HFFc6 (cell line): Measurements from ENCODE around the gene CADM2. TPM values are rescaled to one million over a fixed set of nuclear protein-coding genes. Genes with fewer than 3 reads are reported as not detected.

Experiments
- DNase-seq: peaks from one replicate; pipeline ENCODE4 v3.0.0-alpha.2; 2018
- H3K27ac Mint-ChIP-seq: 2 replicates; pipeline ENCODE4 v1.8.0; 2020; ENCODE audit warnings: mild to moderate bottlenecking, mixed read lengths
- H3K27me3 Mint-ChIP-seq: 2 replicates; pipeline ENCODE4 v1.8.0; 2021; ENCODE audit warnings: mild to moderate bottlenecking, moderate library complexity, mixed read lengths; ENCODE audit not compliant: insufficient read depth
- H3K36me3 Mint-ChIP-seq: 2 replicates; pipeline ENCODE4 v1.8.0; 2021; ENCODE audit warnings: low read depth, mixed read lengths
- H3K4me1 Mint-ChIP-seq: 2 replicates; pipeline ENCODE4 v1.8.0; 2020; ENCODE audit warnings: low read depth, mixed read lengths
- H3K4me3 Mint-ChIP-seq: 2 replicates; pipeline ENCODE4 v1.8.0; 2020; ENCODE audit warnings: mild to moderate bottlenecking, moderate library complexity, mixed read lengths
- H3K9me3 Mint-ChIP-seq: 2 replicates; pipeline ENCODE4 v1.8.0; 2020; ENCODE audit warnings: mild to moderate bottlenecking, mixed read lengths
- CTCF ChIP-seq: fragments of 200-600 bp; sonication (generic); IDR thresholded peaks from 2 replicates; pipeline ENCODE4 v1.5.0; 2021; ENCODE audit warnings: antibody characterized with exemption, mild to moderate bottlenecking
- microRNA-seq: library from miRNA; unstranded; fragments of <30 nt; microRNA quantifications from one replicate; pipeline ENCODE4, GENCODE V29; 2019
- total RNA-seq, 6 experiments: library from RNA; stranded (reverse); fragmentation: NEBNext Ultra II Directional; extraction: Animal tissue kit (Norgen Biotek cat#: 25700); gene quantifications; 2 replicates in 1 of 6; 3 replicates in 5 of 6; pipeline ENCODE4 v1.2.3, GENCODE V29; 2021

CADM2 gene
- total RNA-seq, 6 experiments from 2014 or later: not detected

- DNase-seq: no peak
- no peaks in the 10 kb centered on the region for H3K4me1 Mint-ChIP-seq
- no peak overlapping the region for H3K27ac Mint-ChIP-seq
- TF ChIP-seq CTCF: no peak
- H3K4me3 Mint-ChIP-seq: no peak overlapping the region
- H3K9me3 Mint-ChIP-seq: peaks cover 48% of the 10 kb centered on the region
- peaks cover 1% of the 10 kb centered on the region; the same call in 1 of the 2 replicates for H3K27me3 Mint-ChIP-seq
- no peaks in the 10 kb centered on the region for H3K36me3 Mint-ChIP-seq
Observed at GRCh38 chr3:86087160-86087871, 1128.5 kb downstream of the CADM2 start.

DNA sequence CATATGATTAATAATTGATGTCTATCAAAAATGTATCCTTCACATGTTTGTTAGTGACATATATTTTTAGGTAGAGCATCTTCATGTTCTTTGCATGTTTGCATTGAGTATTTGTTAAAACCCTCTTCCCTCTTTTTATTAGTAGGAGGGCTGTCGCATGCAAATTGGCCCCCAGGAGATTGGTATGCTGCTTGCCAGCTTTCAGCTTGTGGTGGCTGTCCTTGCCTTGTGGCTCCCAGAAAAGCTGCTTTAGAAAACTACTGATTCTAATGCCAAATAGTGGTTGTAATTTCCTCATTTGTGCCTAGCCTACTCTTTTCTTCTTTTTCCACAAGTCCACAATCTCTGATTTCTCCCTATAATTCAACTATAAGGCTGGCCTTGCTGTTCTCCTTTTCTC is 1145.4 kb downstream of the CADM2 start:
- Mint-ChIP-seq H3K4me1 (no peaks in the 10 kb centered on the region), H3K27ac (no peak overlapping the region), H3K4me3 (no peak overlapping the region), H3K9me3 (peaks cover 66% of the 10 kb centered on the region), H3K27me3 (no peaks in the 10 kb centered on the region; the same call in 1 of the 2 replicates), H3K36me3 (no peaks in the 10 kb centered on the region)
- DNase-seq: no peak
- TF ChIP-seq CTCF: no peak

DNA sequence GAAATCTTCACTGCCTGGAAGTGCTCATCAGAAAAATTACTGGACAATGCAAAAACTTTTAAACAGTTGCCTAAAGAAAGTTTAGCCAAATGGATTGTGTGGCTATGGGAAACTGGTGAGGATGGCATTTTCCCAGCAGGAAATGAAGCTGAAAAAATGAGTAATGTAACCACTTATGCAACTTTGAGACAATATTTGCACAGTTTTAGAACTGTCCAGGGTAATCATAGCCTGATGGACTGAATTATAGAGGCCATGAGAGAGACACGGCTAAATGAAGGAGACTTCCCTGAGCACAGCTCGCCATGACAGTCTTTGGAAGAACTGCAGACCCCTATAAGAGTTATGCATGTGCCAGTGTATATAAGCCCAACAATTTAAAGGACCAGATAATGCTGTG is 1150.6 kb downstream of the CADM2 start:
- H3K4me3 Mint-ChIP-seq: no peak overlapping the region
- H3K4me1 Mint-ChIP-seq: no peaks in the 10 kb centered on the region
- H3K9me3 Mint-ChIP-seq: peaks cover 47% of the 10 kb centered on the region
- DNase-seq: no peak
- no peak overlapping the region for H3K27ac Mint-ChIP-seq
- no peaks in the 10 kb centered on the region for H3K36me3 Mint-ChIP-seq
- no peaks in the 10 kb centered on the region; the same call in 1 of the 2 replicates for H3K27me3 Mint-ChIP-seq
- no peak for TF ChIP-seq CTCF

Small RNA genes lying within 50 kb of the gene (microRNA-seq; reads per million reads assigned to microRNA genes)
- gene MIR5688: not detected
